Measurements from ENCODE around the gene COX17. TPM values are rescaled to one million over a fixed set of nuclear protein-coding genes. Genes with fewer than 3 reads are reported as not detected.

Gene COX17
- polyA plus RNA-seq, 3 donors: 23.0 to 83.6 (median 81.6) TPM

DNA sequence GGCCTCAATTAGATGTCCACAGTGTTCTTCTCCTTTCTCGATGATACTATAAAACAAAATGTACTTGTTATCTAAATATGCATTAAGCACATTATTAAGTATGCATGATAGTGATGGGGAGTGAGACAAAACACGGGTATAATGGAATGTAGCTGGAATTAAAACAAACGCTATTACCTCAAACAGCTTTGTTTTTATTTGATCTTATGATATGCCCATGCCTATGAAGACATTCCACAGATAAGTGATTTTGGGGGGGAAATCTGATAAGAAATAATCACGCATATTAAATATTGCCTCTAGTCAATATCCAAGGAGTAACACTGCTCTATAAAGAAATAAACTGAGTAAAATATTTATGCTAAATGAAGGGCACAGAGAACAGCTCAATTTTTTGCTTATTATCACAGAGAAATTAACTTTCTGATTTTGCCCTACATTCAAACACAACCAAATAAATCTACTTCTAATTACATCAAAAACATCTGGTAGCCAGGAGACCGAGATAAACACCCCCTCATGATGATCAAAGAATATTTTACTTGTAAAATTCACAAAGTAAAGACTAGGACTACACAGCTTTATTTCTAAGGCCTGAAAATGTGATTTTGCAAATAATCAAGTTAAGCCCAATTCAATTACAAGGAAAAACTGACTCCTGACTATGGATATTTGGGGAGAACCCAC, 1.9 kb downstream of the COX17 start:
- Mint-ChIP-seq H3K27ac (peak overlapping the region in 4 of 7 donors; percentile 72 to 99 (median 86)), H3K9me3 (no peaks in the 10 kb centered on the region), H3K4me1 (peaks cover 18% of the 10 kb centered on the region), H3K4me3 (no peak overlapping the region), H3K27me3 (ENCODE audit: low read depth in 3 of 3) (no peaks in the 10 kb centered on the region), H3K36me3 (peaks cover 48 to 49% of the 10 kb centered on the region in 2 donors)
- DNase-seq: no peak
- Histone ChIP-seq H3K4me3 (replicated peaks in 1 of 3; ENCODE audit: low read depth in 2 of 3, low read length in 3 of 3) (no peak overlapping the region), H3K79me2 (ENCODE audit: insufficient read depth, low read length) (peaks cover 33% of the 10 kb centered on the region), H4K20me1 (ENCODE audit: insufficient read depth, low read length) (no peaks in the 10 kb centered on the region), H3K4me1 (ENCODE audit: control insufficient read depth in 1 of 2, insufficient read depth in 2 of 2, low read length in 2 of 2) (peaks cover 9 to 20% of the 10 kb centered on the region in 2 donors), H3K4me2 (replicated peaks; ENCODE audit: extremely low read depth, low read length, poor library complexity, severe bottlenecking) (no peak overlapping the region), H3K9ac (ENCODE audit: insufficient read depth, low read length, poor library complexity, severe bottlenecking) (no peak overlapping the region), H3K9me3 (replicated peaks in 1 of 2; ENCODE audit: control insufficient read depth in 1 of 2, insufficient read depth in 1 of 2, low read length in 2 of 2) (no peaks in the 10 kb centered on the region), H2AFZ (ENCODE audit: insufficient read depth, low read depth, low read length, poor library complexity, severe bottlenecking) (no peak overlapping the region), H3K36me3 (replicated peaks in 1 of 2; ENCODE audit: control insufficient read depth in 1 of 2, insufficient read depth in 2 of 2, low read length in 2 of 2) (peaks cover 47 to 54% of the 10 kb centered on the region in 2 donors), H3K27me3 (ENCODE audit: control insufficient read depth in 2 of 2, insufficient read depth in 2 of 2, low read length in 2 of 2) (no peaks in the 10 kb centered on the region), H3K27ac (ENCODE audit: low read depth in 1 of 2, low read length in 2 of 2) (peak overlapping the region in 1 of 2 donors; percentile 98)
- intact Hi-C loops (cut with micrococcal nuclease): loop anchor here (5.0 to 10.0 kb wide), 3 partner anchors 38 to 211 kb away; partner anchors contain the start of genes POGLUT1 (in 1 of the 2), TIMMDC1 (in 1 of the 2) and TMEM39A (in 1 of the 2)
- TF ChIP-seq, protein P1, sequence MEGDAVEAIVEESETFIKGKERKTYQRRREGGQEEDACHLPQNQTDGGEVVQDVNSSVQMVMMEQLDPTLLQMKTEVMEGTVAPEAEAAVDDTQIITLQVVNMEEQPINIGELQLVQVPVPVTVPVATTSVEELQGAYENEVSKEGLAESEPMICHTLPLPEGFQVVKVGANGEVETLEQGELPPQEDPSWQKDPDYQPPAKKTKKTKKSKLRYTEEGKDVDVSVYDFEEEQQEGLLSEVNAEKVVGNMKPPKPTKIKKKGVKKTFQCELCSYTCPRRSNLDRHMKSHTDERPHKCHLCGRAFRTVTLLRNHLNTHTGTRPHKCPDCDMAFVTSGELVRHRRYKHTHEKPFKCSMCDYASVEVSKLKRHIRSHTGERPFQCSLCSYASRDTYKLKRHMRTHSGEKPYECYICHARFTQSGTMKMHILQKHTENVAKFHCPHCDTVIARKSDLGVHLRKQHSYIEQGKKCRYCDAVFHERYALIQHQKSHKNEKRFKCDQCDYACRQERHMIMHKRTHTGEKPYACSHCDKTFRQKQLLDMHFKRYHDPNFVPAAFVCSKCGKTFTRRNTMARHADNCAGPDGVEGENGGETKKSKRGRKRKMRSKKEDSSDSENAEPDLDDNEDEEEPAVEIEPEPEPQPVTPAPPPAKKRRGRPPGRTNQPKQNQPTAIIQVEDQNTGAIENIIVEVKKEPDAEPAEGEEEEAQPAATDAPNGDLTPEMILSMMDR (IDR thresholded peaks at IDR 0.05): no peak
- WGBS (ENCODE audit: insufficient coverage): no CpG with 5 or more reads among the region's 5 CpGs

DNA sequence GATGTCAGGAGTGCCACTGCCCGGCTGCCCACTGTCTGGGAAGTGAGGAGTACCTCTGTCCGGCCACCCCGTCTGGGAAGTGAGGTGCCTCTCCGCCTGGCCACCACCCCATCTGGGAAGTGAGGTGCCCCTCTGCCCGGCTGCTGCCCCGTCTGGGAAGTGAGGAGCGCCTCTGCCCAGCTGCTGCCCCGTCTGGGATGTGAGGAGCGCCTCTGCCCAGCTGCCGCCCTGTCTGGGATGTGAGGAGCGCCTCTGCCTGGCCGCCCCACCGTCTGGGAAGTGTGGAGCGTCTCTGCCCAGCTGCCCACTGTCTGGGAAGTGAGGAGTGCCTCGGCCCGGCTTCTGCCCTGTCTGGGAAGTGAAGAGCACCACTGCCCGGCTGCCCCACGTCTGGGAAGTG, 3.3 kb downstream of the COX17 start:
- H3K27ac Mint-ChIP-seq: no peak overlapping the region
- intact Hi-C loops (cut with micrococcal nuclease): loop anchor here in 1 of 2 donors (10.0 kb wide), 1 partner anchor 209 kb away; the partner anchor contains the start of genes POGLUT1 and TMEM39A
- H3K27me3 Mint-ChIP-seq (ENCODE audit: low read depth in 3 of 3): no peaks in the 10 kb centered on the region
- no peak overlapping the region for H3K27ac ChIP-seq (ENCODE audit: low read depth in 1 of 2, low read length in 2 of 2)
- H3K4me3 Mint-ChIP-seq: no peak overlapping the region
- H3K9me3 Mint-ChIP-seq: no peaks in the 10 kb centered on the region
- H3K79me2 ChIP-seq (ENCODE audit: insufficient read depth, low read length): peaks cover 33% of the 10 kb centered on the region
- H3K36me3 ChIP-seq (replicated peaks in 1 of 2; ENCODE audit: control insufficient read depth in 1 of 2, insufficient read depth in 2 of 2, low read length in 2 of 2): peaks cover 61 to 68% of the 10 kb centered on the region in 2 donors
- H3K4me1 ChIP-seq (ENCODE audit: control insufficient read depth in 1 of 2, insufficient read depth in 2 of 2, low read length in 2 of 2): peaks cover 9 to 20% of the 10 kb centered on the region in 2 donors
- TF ChIP-seq, protein P1 (IDR thresholded peaks at IDR 0.05): no peak
- WGBS (ENCODE audit: insufficient coverage): 98% methylated on average over 8 of the region's 18 CpGs
- no peaks in the 10 kb centered on the region for H3K27me3 ChIP-seq (ENCODE audit: control insufficient read depth in 2 of 2, insufficient read depth in 2 of 2, low read length in 2 of 2)
- no peak overlapping the region for H2AFZ ChIP-seq (ENCODE audit: insufficient read depth, low read depth, low read length, poor library complexity, severe bottlenecking)
- peaks cover 62 to 63% of the 10 kb centered on the region in 2 donors for H3K36me3 Mint-ChIP-seq
- H3K4me1 Mint-ChIP-seq: peaks cover 18% of the 10 kb centered on the region
- H3K4me3 ChIP-seq (replicated peaks in 1 of 3; ENCODE audit: low read depth in 2 of 3, low read length in 3 of 3): no peak overlapping the region
- H3K9ac ChIP-seq (ENCODE audit: insufficient read depth, low read length, poor library complexity, severe bottlenecking): no peak overlapping the region
- H3K9me3 ChIP-seq (replicated peaks in 1 of 2; ENCODE audit: control insufficient read depth in 1 of 2, insufficient read depth in 1 of 2, low read length in 2 of 2): no peaks in the 10 kb centered on the region
- H3K4me2 ChIP-seq (replicated peaks; ENCODE audit: extremely low read depth, low read length, poor library complexity, severe bottlenecking): no peak overlapping the region
- H4K20me1 ChIP-seq (ENCODE audit: insufficient read depth, low read length): no peaks in the 10 kb centered on the region
- DNase-seq: no peak
